IPS-18c (cell line): ENCODE measurements around the gene PWWP2B.
"Not testable (repeated sequence)": the region's sequence is repeated elsewhere in the genome, so short reads cannot be mapped to it uniquely, and the experiment has no call there.

Experiments used
- H3K4me3 ChIP-seq: 2 replicates; pipeline ENCODE4 v1.7.0; 2013; ENCODE audit warnings: low read depth, mild to moderate bottlenecking, low read length, moderate library complexity; ENCODE audit not compliant: insufficient read depth
- H3K9me3 ChIP-seq: one replicate; pipeline ENCODE4 v1.6.1; 2013; ENCODE audit warnings: mild to moderate bottlenecking, low read length, moderate library complexity; ENCODE audit not compliant: control insufficient read depth, insufficient read depth

Gene PWWP2B

GRCh38 chr10:132397036-132397541 is at the start of gene PWWP2B:
Gene PWWP2B (plus strand): TSS chr10:132397200. CDS start chr10:132397227, 27 bp downstream.
- H3K4me3 ChIP-seq: peak within 1 kb of the TSS; percentile 52
- H3K9me3 ChIP-seq: no peaks in the 10 kb centered on the region

- H3K9me3 ChIP-seq: peaks cover 3% of the 10 kb centered on the region
- no peak overlapping the region for H3K4me3 ChIP-seq
Measured at GRCh38 chr10:132347211-132347930, 49.6 kb upstream of the PWWP2B start.

DNA sequence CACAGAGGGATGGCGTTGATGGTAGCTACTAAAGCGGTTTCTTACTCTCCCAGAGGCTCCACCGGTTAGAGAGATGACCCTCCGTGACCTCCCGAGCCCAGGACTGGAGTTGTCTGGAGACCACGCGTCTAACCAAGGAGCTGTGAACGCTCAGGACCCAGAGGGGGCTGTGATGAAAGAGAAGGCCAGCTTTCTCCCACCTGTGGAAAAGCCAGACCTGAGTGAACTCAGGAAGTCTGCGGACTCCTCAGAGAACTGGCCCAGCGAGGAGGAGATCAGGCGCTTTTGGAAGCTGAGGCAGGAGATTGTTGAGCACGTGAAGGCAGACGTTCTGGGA is 49.1 kb upstream of the PWWP2B start:
- H3K4me3 ChIP-seq: no peak overlapping the region
- peaks cover 3% of the 10 kb centered on the region for H3K9me3 ChIP-seq

DNA sequence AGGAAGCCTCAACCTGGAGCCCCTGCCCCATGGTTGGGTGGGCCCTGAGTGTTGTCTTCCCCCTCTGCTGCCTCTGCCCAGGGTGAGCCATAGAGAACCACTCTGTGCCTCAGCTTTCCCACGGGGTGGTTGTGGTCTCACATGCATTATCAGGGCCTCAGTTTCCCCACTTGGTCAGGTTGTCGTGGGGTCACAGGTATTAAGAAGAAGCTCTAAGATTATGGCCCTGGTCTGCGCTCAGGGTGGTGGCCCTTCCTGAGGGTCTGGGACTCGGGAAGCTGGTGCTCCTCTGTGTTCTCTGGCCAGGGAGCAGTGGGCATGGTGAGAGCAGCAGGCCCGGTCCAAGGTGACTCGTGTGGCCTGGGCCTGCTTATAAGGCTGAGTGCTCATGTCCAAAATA is 47.2 kb upstream of the PWWP2B start:
- Histone ChIP-seq H3K4me3 (no peak overlapping the region), H3K9me3 (peaks cover 3% of the 10 kb centered on the region)

- H3K4me3 ChIP-seq: no peak overlapping the region
- peaks cover 3% of the 10 kb centered on the region for H3K9me3 ChIP-seq
Measured at GRCh38 chr10:132350391-132350790, 46.6 kb upstream of the PWWP2B start.

- H3K4me3 ChIP-seq: no peak overlapping the region
Measured at GRCh38 chr10:132350946-132351345, 46.1 kb upstream of the PWWP2B start.

DNA sequence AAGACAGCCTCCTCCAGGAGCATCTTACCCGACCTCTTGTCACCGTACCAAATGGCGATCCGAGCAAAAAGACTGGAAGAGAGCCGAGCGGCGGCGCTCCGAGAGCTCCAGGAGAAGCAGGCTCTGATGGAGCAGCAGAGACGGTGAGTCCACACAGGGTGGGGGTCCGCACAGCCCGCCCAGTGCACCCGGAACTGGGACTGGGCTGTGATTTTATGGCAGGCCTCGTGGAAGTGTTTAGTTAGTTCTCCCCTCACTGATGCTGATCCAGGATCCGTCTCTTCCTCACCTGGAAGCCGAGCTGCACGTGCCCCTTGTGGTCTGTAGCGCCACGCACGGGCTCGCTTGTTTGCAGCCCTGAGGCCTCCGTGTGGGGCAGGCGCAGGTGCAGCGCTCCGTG is 45.4 kb upstream of the PWWP2B start:
- H3K4me3 ChIP-seq: no peak overlapping the region
- peaks cover 3% of the 10 kb centered on the region for H3K9me3 ChIP-seq

More at GRCh38 chr10:132350946-132351345, 46.1 kb upstream of the PWWP2B start:
- H3K9me3 ChIP-seq: peaks cover 3% of the 10 kb centered on the region

DNA sequence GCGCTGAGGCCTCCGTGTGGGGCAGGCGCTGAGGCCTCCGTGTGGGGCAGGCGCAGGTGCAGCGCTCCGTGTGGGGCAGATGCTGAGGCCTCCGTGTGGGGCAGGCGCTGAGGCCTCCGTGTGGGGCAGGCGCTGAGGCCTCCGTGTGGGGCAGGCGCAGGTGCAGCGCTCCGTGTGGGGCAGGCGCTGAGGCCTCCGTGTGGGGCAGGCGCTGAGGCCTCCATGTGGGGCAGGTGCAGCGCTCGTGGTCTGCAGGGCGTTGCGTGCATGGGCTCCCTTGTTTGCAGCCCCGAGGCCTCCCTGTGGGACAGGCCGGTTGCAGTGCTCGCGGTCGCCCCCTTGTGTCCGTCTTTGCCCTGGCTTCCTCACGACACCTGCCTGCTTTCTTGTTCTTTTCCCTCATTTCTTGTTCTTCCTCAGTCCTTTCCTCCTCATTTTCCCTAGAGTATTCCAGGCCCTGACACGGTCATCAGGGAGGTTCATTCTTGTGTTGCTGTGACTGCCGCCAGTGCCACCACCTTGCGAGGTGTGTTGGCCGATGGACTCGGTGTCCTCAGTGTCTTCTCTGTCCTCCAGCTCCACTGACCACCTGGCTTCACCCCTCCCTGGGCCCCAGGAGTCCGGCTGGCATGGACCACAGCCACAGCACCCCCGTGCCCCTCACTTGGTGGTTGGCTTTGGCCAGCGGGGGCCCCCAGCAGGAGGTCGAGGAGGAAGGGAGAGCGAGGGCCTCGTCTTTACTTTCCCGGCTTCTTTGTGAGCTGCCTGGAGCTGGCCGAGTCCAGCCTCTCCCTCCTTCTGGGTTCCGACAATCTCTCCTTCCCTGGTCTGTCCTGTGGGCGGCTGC is 44.3 kb upstream of the PWWP2B start:
- not testable (repeated sequence) for H3K4me3 ChIP-seq, H3K9me3 ChIP-seq

- H3K4me3 ChIP-seq: no peak overlapping the region; the same call in 1 of the 2 replicates
- peaks cover 3% of the 10 kb centered on the region for H3K9me3 ChIP-seq
Measured at GRCh38 chr10:132353456-132354355, 43.3 kb upstream of the PWWP2B start.

- H3K4me3 ChIP-seq: no peak overlapping the region
- peaks cover 3% of the 10 kb centered on the region for H3K9me3 ChIP-seq
Measured at GRCh38 chr10:132354356-132355094, 42.5 kb upstream of the PWWP2B start.

DNA sequence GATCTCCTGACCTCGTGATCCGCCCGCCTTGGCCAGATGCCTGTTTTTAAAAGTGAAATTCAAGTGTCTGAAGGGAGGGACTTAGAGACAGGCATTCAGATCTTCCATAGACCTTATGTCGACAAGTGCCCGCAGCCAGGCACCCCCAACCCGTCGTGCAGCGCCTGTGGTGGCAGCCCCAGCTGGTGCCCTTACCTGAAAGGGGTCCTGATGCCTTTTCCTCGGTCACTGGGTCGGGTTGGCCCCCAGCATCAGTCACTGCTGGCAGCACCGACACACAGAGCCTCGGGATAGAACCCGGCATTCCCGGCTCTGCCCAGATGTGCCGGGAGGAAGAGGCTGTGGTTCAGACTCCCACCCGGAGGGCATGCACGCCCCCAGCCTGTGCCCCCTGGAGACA is 41.7 kb upstream of the PWWP2B start:
- Histone ChIP-seq H3K4me3 (no peak overlapping the region), H3K9me3 (peaks cover 3% of the 10 kb centered on the region)

DNA sequence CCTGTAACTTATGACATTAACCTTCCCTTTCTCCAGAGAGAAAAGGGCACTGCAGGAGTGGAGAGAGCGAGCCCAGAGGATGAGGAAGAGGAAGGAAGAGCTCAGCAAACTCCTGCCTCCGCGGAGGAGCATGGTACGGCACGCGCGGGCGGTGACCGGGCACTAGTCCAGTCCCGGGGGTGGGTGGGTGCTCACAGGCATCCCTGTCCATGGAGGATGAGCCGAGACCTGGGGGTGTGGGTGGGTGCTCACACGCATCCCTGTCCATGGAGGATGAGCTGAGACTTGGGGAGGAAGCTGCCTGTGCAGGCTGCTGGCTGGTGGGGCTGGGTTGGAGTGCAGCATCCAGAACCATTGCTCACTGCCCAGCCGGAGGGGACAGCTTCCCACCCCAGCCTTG is 41.2 kb upstream of the PWWP2B start:
- no peak overlapping the region for H3K4me3 ChIP-seq
- H3K9me3 ChIP-seq: peaks cover 3% of the 10 kb centered on the region

GRCh38 chr10:132356621-132357195 is 40.3 kb upstream of the PWWP2B start:
- H3K9me3 ChIP-seq: no peaks in the 10 kb centered on the region
- no peak overlapping the region for H3K4me3 ChIP-seq

GRCh38 chr10:132357286-132358058 is 39.5 kb upstream of the PWWP2B start:
- Histone ChIP-seq H3K9me3 (no peaks in the 10 kb centered on the region), H3K4me3 (no peak overlapping the region)

- peaks cover 2% of the 10 kb centered on the region for H3K9me3 ChIP-seq
Measured at GRCh38 chr10:132359305-132360040, 37.5 kb upstream of the PWWP2B start.

More at GRCh38 chr10:132359305-132360040, 37.5 kb upstream of the PWWP2B start:
- no peak overlapping the region for H3K4me3 ChIP-seq
